AG20443 (cell line): ENCODE measurements around the gene CD44.

ENCODE experiments used
- DNase-seq: peaks from one replicate; pipeline ENCODE4 v3.0.0; 2012; ENCODE audit warnings: low spot score, mixed read lengths

CD44 gene

DNA sequence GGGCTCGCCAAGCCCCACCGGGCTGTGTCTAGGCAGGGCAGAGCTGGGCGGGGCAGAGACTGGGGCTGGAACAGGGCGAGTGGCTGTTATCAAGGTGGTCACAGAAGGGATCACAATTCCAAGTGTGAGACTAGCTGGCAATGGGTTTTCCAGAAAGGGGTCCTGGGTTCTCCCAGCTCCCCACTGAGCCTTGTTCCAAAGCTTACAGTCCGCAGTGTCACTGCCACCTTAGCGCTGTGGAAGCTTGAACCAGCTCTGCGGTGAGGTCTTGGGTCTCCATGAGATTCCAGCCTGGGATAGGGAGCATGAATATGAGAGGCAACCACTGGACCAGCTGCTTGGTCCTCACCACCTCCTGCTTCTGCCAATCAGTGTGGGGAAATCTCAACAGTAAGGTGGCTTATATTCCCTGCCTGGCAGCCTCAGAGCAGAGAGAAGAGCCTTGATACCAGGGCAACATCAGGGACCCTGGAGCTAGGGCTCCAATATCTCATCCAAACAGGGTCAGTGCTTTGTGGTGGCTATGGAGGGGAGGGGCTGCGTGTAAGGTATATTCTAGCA is 831 bp downstream of the CD44 start:
- peak; percentile 28 for DNase-seq

DNA sequence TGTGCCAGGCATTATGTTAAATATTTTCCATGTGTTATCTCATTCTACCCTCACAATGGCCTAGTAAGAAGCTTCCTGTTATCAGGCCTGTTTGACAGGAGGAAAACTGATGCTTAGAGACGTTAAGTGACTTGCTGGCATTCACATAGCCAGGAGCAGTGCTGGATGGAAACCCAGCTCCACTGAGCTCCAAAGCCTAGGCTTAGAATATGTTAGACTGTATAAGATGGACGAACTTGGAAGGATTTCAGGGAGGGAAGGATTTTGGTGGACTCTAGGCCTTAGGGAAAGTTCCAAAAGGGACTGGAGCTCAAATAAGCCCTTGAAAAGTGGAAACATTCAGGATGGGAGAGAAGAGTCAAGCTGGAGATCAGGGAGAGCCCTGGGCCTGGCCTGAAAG is 2.1 kb downstream of the CD44 start:
- DNase-seq: no peak

DNA sequence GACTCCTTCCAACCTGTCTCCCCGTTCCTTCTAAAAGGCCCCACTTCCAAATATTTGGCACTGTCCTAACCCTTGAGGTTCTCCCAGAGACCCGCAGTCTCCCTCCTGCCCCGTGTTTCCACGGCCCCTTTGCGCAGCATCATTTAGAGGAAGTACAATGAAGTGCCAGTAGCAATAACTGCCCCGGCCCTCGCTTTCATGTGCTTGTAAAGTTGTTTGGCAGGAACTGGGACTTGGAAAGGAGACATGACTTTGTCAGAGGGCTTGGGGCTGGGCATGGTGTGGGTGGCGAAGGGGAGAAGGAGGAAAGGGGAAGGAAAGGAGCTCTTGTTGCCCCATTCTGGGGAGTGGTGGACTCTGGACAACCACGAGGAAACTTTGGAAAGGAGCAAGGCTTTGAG is 2.6 kb downstream of the CD44 start:
- no peak for DNase-seq

DNA sequence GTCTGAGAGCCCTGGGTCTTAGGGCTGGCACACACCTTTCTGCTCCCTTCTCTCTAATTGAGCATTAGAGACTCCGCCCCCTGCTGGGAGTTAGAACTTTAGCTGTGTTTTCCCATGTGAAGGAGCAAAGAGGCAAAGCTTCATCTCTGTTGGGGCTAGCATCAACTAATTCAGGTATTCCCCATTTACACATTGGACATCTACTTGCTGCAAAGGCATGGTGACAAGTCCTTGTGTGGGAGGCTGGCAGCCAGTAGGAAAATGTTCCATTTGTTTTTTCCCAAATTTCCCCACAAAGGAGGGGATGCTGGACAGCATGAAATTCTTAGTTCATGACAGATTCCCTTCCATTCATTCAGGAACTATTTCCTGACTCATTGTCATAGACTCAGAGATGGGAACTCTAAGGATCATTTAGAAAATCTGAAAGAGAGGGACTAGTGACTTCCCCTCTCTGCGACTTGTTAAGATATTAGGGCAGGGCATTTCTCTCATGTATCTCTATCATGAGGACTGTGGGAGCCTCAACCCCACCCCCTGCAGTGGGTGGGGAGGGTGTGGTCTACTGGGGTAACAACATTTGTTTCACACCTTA is 3.6 kb downstream of the CD44 start:
- peak; percentile 55 for DNase-seq

DNA sequence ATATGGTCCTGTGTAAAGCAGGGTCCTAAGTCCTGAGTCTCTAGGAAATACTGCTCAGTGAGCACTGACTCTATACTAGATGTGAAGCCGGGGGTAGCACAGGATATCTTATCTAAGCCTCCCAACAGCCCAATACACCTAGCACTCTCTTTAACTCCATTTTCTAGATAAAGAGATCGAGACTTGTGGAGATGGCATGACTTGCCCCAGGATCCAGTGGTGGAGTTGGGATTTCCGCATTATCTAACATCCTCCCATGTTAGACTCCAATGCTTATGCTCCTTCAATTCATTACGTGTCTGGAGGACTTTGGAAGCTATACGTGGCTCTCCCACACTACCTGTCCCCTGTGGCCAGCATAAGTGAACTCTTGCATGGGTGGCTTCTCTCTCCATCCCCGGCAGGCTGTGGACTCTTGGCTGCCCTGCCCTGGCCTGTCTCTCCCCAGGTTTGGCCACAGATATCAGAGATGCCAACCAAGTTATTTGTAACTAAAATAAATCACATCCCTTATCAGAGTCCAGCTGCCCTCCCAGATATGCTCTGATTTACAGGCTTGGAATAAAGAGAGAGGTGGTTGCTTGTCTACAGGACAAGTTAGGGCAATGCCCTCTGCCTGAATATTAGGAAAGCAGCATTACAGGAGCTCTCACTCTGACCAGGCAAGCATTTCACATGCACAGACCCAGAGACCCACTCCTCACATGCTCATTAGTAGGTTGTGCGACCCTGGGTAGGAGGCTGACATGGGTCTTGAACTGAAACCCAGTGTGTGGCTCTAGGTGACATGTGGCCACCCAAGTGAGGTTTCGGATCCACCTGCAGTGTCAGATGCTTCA is 4.5 kb downstream of the CD44 start:
- no peak for DNase-seq

DNA sequence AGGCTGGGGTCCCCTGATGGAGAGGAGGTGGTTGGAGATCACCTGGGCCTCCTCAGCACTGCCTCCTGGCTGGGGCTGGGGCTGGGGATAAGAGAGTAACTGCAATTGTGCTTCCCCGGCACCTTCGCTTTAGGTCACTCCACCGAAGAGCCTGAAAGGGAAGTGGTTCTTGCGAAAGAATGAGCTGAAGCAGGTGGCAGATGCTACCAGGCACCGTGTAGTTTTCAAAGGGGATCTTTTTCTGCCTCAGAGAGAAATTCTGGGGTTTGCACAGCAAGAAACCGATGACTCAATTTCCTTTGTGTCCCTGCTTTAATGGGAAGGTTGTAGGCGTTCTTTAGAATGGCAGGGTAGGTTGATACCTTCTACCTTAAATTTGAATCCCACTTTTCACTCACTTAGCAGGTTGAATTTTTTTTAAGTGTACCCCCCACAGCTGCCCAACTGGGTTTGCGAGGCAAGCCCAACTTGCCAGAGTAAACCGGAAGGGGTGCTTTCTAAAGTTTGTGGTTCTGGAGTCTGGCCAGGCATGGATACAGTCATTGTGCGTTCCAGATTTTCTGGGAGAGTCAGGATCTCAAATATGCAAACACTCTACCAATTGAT is 5.3 kb downstream of the CD44 start:
- peak; percentile 71 for DNase-seq

DNA sequence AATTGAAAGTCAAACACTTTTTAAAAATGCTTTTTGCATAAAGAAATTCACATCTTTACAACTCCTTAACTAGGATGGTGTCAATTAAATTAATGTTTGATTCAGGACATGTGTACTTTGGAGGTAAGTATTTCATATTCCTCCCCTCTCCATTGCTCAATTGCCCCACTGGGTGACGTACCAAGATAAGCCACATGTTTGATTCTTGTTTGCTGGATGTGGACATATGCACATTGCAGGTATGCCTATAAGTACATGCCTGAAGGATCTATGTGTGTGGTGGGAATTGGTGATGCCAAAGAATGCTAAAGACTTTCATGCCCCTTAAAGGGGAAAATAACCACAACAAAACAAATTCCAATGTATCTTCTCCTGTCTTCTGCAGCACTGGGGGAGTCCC is 5.8 kb downstream of the CD44 start:
- no peak for DNase-seq

DNA sequence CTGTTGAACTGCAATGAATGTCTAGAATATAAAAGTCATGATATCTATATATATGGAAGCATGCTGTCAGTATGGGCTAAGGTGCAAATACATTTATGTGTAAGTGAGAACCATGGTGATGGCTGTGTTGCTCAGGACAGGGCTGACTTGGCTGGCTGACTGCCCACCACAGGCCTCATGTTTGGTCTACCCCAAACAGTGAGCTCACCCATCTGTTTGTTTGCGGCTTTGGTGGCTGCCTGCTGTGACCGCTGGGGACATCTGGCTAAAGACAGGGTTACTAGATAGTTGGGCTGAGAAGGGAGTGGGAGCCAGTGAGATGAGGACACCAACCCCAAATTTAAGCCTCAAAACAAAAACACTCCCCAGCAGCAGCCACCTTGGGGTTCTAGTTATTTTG is 6.3 kb downstream of the CD44 start:
- DNase-seq: peak; percentile 71

DNA sequence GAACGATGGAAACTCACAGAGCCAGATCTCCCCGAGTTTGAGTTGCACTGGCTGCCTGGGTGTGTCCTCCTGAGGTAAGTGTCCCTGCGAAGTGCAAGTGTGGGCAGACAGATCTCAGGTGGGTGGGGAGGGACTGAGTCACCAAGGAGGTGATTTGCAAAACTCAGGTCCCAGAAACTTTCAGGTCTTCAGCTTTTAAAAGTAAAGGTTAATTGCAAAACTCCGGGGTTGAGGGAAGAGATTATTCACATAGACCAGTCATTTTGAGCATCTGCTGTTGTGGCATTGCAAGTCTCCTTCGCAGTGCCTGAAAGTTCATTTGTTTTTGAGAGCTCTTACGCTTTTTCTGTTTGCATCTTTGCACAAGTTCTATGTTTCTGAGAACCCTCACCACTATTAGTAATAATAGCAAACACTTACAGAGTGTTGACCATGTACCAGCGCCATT is 7.1 kb downstream of the CD44 start:
- no peak for DNase-seq

DNA sequence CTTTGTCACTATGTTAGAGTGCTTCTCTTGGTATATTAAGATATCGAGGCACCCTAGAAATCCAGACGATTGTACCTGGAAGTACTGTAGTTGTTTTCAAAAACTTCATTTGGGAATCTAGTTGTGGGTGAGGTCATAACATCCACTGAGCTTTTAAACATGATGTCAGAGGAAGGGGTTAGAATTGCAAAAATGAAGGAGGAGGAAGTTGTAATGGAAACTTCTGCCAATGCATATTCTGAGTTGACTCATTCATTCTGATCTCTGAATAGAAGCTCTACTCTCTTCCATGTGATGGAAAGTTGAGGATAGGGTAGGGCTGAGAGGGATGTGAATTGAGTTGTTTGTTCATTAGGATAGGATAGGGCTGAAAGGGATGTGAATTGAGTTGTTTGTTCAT is 7.7 kb downstream of the CD44 start:
- no peak for DNase-seq

DNA sequence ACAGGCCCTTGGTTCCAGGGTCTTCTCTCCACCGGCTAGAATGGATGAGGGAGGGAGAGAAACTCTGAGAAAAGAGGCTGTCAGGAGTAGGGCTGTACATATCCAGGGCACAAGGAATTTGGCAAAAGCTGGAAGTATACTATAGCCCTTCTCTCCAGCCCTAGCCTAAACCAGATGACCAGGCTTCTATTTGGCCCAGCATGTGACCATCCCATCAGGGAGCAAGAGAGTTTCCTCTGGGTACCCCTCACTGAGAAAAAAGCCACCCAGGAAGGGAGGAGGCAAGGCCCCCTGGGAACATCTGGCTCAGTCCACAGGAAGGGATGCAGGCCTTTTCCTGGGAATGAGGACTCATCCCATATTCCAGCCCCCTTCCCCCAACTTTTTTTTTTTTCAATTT is 8.3 kb downstream of the CD44 start:
- no peak for DNase-seq

DNA sequence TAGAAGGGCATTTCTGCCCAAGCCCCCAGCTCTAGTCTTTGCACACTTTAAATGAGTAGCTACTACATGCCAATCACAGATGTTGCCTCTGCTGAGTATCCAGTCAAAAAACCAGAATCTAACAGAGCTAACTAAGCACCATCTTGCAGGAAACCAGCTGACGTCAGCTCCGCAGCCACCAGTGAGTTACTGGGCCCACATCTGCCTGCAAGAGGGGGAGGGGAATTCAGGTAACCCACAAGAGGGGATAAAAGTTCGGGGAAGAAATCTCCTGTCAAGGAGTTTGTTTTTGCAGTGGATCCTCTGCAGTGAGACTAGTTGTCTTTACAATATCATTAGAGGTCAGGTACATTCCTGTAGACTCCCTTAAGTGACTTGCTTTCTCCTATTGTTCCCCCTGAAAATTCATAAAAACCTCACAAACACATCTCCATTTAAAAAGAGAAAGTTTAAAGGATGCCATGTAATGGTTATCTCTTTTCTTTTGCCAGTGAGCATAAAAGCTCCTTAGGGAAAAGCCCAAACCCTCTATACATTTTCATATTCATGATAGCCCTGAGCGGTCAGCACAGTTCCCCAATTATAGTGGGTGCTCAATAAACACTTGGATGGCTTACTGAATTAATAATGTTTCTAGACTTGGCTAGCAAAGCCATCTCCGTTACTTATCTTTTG is 9.3 kb downstream of the CD44 start:
- DNase-seq: no peak

DNA sequence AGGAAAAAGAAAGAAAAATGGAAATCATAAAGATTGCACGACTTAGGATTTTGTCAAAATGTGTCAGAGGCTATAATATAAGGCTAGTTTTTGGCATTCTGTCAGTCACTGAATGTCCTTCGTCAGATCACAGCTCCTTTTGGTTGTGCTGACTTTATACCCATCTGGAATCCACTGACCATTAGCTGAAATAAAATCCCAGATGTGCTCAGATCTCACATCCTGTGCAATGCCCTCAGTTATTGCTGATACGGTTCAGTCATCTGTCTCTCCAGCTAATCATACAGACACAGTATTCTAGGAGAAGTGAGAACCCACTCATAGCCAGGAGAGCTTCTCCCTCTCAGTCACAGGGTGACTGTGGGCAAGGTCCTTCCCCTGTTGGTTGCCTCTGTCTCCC is 11.5 kb downstream of the CD44 start:
- no peak for DNase-seq

DNA sequence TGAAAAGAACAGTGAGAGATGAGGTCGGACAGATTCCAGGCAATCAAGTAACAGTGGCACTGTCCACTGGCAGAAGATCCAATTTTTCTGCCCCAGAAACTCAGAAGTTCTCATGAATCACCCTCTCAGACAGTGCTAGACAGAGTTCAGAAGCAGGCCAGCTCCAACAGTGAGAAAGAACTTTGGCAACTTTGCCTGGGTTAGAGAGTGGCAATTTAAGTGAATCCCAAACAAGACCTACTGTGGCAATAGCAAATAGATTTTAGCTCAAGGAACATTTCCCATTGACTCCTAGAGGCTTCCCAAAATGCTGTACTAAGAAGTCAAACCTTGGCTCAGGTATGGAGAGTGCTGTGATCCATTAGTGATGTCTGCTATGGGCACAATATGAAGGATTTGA is 12.3 kb downstream of the CD44 start:
- DNase-seq: peak; percentile 46

DNA sequence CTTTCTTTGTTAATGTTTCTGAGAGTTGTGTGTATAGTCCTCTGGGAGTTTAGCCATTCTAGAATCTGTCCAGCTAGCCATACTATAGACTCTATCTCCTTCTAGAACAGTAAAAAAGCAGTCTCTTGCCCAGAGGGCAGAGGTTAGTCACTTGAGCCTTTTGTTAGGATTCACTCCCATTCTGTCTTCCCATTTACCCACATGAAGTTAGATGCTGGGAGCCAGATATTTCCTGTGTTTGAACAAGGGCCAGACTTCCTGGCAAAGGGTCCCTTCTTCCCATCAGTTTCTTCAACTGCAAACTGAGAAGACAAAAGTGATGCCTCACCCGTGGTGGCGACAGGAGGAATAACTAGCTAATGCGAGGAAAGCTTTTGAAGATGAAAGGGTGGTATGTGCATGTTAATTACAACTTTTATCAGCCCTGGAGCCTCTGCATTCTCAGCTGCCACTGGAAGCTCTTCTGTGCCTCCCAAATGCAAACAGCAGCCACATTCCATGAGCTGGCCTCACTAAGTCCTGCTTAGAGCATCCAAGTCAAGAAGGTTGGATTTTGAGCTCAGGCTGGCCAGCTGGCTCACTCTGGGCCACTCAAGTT is 12.8 kb downstream of the CD44 start:
- DNase-seq: no peak

DNA sequence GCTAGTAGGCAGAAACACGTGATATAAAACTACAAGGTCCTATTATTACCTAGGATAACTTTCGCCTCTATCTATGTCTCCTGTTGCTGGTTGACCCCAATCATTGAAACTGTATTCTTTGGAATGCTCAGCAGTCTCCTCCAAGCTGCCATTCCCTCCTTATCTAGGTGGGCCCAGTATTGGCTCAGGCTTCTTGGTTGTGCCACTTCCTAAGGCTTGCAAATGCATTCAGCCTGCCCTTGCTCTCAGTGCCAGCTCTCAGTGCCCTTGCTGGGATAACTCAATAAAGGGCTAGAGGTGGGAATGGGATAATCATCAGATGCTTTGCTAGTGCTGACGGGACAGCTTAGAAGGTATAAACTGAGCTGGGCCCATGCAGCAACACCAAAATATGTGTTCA is 13.6 kb downstream of the CD44 start:
- DNase-seq: no peak

DNA sequence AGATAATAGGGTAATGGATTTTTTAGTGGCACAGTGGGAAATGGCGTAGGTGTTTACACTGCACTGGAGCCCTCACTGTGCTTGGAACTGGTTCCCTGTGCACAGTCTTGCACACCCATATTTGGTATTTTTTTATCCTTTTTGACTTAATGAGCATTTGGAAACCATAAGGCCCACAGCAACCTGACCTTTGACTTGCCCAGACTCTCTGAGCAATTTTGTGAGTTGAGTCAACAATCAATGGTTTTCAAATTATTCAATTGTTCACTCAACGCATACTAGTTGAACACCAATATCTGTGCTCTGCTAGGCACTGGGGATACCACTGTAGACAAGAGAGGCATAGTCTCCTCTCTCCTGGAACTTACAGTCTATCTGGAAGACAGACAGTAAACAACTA is 14.3 kb downstream of the CD44 start:
- no peak for DNase-seq

DNA sequence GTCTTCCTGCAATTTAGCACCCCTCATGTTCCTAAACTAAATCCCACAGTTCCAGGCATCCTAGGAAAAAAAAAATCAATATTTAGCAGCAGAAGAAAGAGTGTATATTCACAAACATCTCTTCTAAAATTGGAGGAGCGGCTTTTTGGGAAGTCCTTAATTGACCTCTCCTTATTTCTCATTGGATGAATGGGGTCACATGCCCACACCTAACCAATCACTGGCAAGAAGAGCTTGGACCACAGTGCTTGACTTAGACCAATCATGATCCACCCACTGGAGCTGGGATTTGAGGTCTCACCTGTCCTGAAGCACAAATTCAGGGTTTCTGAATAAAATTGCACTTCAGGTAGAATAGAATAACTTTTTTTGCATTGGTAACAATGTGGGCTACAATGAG is 16.0 kb downstream of the CD44 start:
- no peak for DNase-seq

DNA sequence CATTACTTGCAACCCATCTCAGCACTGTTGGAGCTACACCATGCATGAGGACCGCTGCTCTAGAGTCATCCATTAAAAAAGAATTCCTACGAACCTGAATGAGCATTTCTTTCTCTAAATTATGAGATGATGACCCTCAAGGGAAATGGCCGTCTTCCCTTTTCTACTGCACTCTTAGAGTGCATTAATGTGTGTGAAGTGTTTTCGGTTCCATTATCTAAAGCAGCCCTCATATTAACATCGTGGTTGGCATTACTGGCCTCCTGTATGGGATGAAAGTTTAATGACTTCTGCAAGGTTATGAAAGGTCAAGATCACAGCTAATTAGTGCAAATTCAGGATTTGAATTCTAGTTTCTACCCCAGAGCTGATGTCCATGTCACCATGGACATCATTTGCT is 16.7 kb downstream of the CD44 start:
- DNase-seq: no peak

DNA sequence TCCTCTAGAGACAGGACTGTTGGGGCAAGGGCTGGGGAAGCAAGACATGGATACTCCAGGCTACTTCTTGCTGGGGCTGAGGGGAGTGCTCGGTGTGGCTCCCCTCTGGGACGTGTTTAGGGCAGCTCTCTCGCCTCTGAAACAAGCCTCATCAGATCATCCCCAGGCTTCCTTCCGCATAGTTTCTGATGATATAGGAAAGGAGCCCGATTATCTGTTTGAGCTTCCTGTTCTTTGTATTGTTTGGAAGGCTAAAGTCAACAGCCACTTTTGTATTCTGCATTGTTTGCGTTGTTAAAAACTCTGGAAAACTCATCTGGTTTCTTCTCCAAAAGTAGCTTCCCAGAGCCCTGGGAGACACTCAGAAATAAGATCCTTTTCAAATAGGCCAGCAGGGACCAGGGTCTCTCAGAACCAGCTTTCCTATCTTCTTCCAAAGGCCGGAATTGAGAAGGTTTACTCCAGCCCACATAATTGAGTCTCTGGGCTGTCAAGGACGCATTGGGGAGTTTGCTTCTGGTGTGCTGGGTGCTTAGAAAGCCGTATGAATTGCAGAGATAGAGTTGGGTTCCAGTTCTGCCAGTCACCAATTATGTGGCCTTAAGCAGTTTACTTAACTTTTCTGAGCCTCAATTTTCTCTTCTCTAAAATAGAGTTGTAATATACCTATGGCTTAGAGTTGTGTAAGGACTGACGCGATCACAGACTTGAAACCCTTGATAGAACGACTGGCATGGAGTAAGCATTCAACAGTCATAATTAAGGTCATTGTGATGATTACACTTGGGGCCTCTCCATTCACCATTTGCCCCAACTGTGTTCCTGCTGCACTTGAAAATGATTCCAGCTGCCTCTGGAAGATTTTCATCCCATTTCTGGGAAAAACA is 19.1 kb downstream of the CD44 start:
- DNase-seq: no peak
